ENCODE results near the gene SYNDIG1. TPM values are rescaled to one million over a fixed set of nuclear protein-coding genes. Genes with fewer than 3 reads are reported as not detected.

The SYNDIG1 gene
- total RNA-seq, 6 experiments from 2014 or later: 0.14 to 0.31 TPM; not detected in 4

- Mint-ChIP-seq H3K9me3 (no peaks in the 10 kb centered on the region), H3K4me3 (no peak overlapping the region), H3K4me1 (ENCODE audit: low read depth) (peaks cover 22% of the 10 kb centered on the region), H3K36me3 (ENCODE audit: low read depth) (no peaks in the 10 kb centered on the region), H3K27ac (no peak overlapping the region), H3K27me3 (ENCODE audit: insufficient read depth) (peaks cover 9% of the 10 kb centered on the region)
- no peak for TF ChIP-seq CTCF (IDR thresholded peaks at IDR 0.05)
- DNase-seq: no peak
Measured at GRCh38 chr20:24657878-24658620, 188.6 kb downstream of the SYNDIG1 start.

- H3K9me3 Mint-ChIP-seq: no peaks in the 10 kb centered on the region
- DNase-seq: no peak
- H3K27me3 Mint-ChIP-seq (ENCODE audit: insufficient read depth): peaks cover 18% of the 10 kb centered on the region
- H3K27ac Mint-ChIP-seq: no peak overlapping the region
- H3K4me1 Mint-ChIP-seq (ENCODE audit: low read depth): peaks cover 16% of the 10 kb centered on the region
- no peak overlapping the region for H3K4me3 Mint-ChIP-seq
- no peak for TF ChIP-seq CTCF (IDR thresholded peaks at IDR 0.05)
- H3K36me3 Mint-ChIP-seq (ENCODE audit: low read depth): no peaks in the 10 kb centered on the region
Measured at GRCh38 chr20:24658920-24659660, 189.7 kb downstream of the SYNDIG1 start.

GRCh38 chr20:24659835-24660234, 190.4 kb downstream of the SYNDIG1 start:
- no peak for TF ChIP-seq CTCF (IDR thresholded peaks at IDR 0.05)

GRCh38 chr20:24660651-24661050, 191.2 kb downstream of the SYNDIG1 start:
- peaks cover 18% of the 10 kb centered on the region for H3K27me3 Mint-ChIP-seq (ENCODE audit: insufficient read depth)
- H3K4me1 Mint-ChIP-seq (ENCODE audit: low read depth): peaks cover 13% of the 10 kb centered on the region
- no peaks in the 10 kb centered on the region for H3K36me3 Mint-ChIP-seq (ENCODE audit: low read depth)
- no peaks in the 10 kb centered on the region for H3K9me3 Mint-ChIP-seq
- H3K27ac Mint-ChIP-seq: no peak overlapping the region
- DNase-seq: no peak
- TF ChIP-seq CTCF (IDR thresholded peaks at IDR 0.05): no peak
- no peak overlapping the region for H3K4me3 Mint-ChIP-seq

More at GRCh38 chr20:24659835-24660234, 190.4 kb downstream of the SYNDIG1 start:
- Mint-ChIP-seq H3K27me3 (ENCODE audit: insufficient read depth) (peaks cover 18% of the 10 kb centered on the region), H3K4me1 (ENCODE audit: low read depth) (peaks cover 13% of the 10 kb centered on the region), H3K27ac (no peak overlapping the region), H3K4me3 (no peak overlapping the region), H3K9me3 (no peaks in the 10 kb centered on the region), H3K36me3 (ENCODE audit: low read depth) (no peaks in the 10 kb centered on the region)
- no peak for DNase-seq

- no peaks in the 10 kb centered on the region for H3K36me3 Mint-ChIP-seq (ENCODE audit: low read depth)
- no peak overlapping the region for H3K27ac Mint-ChIP-seq
Measured at GRCh38 chr20:24661255-24661654, 191.8 kb downstream of the SYNDIG1 start.

More at GRCh38 chr20:24661255-24661654, 191.8 kb downstream of the SYNDIG1 start:
- Mint-ChIP-seq H3K27me3 (ENCODE audit: insufficient read depth) (peaks cover 18% of the 10 kb centered on the region), H3K4me3 (no peak overlapping the region), H3K9me3 (no peaks in the 10 kb centered on the region), H3K4me1 (ENCODE audit: low read depth) (peaks cover 13% of the 10 kb centered on the region)
- no peak for TF ChIP-seq CTCF (IDR thresholded peaks at IDR 0.05)
- no peak for DNase-seq
